ENCODE results near the gene WDR47.

DNA sequence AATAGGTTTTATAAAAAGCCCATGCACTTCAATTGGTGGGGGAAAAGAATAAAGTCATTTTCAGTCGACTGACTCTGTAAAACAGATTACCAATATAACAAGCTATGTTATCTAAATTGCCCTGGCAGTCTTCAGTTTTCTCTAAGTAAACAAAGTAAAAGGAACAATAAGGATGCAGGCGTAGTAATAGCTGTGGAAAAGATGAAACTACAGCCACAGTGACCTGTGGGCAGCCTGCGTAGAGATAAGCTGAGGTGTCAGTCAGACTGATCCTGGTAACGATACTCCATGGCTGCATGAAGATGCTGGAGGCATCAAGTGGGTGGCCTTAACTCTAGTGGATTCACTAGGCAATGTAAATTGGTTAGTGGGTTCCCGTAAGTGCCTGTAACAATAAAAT is 108.0 kb downstream of the WDR47 start:
- TF ChIP-seq, protein P1, sequence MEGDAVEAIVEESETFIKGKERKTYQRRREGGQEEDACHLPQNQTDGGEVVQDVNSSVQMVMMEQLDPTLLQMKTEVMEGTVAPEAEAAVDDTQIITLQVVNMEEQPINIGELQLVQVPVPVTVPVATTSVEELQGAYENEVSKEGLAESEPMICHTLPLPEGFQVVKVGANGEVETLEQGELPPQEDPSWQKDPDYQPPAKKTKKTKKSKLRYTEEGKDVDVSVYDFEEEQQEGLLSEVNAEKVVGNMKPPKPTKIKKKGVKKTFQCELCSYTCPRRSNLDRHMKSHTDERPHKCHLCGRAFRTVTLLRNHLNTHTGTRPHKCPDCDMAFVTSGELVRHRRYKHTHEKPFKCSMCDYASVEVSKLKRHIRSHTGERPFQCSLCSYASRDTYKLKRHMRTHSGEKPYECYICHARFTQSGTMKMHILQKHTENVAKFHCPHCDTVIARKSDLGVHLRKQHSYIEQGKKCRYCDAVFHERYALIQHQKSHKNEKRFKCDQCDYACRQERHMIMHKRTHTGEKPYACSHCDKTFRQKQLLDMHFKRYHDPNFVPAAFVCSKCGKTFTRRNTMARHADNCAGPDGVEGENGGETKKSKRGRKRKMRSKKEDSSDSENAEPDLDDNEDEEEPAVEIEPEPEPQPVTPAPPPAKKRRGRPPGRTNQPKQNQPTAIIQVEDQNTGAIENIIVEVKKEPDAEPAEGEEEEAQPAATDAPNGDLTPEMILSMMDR (IDR thresholded peaks at IDR 0.05; ENCODE audit: low read depth, low read length, missing input control) = no peak
- TF ChIP-seq, protein P2, sequence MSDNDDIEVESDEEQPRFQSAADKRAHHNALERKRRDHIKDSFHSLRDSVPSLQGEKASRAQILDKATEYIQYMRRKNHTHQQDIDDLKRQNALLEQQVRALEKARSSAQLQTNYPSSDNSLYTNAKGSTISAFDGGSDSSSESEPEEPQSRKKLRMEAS (IDR thresholded peaks at IDR 0.05) = no peak
- TF ChIP-seq, protein P3, sequence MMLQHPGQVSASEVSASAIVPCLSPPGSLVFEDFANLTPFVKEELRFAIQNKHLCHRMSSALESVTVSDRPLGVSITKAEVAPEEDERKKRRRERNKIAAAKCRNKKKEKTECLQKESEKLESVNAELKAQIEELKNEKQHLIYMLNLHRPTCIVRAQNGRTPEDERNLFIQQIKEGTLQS (IDR thresholded peaks at IDR 0.05) = no peak
- TF ChIP-seq HNF4A (conservative IDR thresholded peaks at IDR 0.05) (no peak), RAD21 (IDR thresholded peaks at IDR 0.05) (no peak), TAF1 (conservative IDR thresholded peaks at IDR 0.05) (no peak), RXRA (IDR thresholded peaks at IDR 0.05) (no peak)
- TF ChIP-seq, protein P4, sequence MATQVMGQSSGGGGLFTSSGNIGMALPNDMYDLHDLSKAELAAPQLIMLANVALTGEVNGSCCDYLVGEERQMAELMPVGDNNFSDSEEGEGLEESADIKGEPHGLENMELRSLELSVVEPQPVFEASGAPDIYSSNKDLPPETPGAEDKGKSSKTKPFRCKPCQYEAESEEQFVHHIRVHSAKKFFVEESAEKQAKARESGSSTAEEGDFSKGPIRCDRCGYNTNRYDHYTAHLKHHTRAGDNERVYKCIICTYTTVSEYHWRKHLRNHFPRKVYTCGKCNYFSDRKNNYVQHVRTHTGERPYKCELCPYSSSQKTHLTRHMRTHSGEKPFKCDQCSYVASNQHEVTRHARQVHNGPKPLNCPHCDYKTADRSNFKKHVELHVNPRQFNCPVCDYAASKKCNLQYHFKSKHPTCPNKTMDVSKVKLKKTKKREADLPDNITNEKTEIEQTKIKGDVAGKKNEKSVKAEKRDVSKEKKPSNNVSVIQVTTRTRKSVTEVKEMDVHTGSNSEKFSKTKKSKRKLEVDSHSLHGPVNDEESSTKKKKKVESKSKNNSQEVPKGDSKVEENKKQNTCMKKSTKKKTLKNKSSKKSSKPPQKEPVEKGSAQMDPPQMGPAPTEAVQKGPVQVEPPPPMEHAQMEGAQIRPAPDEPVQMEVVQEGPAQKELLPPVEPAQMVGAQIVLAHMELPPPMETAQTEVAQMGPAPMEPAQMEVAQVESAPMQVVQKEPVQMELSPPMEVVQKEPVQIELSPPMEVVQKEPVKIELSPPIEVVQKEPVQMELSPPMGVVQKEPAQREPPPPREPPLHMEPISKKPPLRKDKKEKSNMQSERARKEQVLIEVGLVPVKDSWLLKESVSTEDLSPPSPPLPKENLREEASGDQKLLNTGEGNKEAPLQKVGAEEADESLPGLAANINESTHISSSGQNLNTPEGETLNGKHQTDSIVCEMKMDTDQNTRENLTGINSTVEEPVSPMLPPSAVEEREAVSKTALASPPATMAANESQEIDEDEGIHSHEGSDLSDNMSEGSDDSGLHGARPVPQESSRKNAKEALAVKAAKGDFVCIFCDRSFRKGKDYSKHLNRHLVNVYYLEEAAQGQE (IDR thresholded peaks at IDR 0.05) = no peak
